HepG2 (cell line): ENCODE measurements around the gene SAMD4A. TPM values are rescaled to one million over a fixed set of nuclear protein-coding genes. Genes with fewer than 3 reads are reported as not detected.
A peak's percentile ranks its signal among the peaks of the same experiment; 100 is the strongest.

Source experiments
- ATAC-seq: fragments of 200-7000 bp; cut with Tn5 transposase; 3 replicates; pipeline ENCODE4 v1.9.1; 2020; ENCODE audit warnings: mild to moderate bottlenecking, moderate library complexity
- BruUV-seq: library from RNA; stranded (reverse); fragments of 400-500 nt; replicated peaks from 2 replicates; lab custom pipeline; 2021; lab: Mats Ljungman, UMichigan
- CTCF ChIA-PET: fragments of 300-600 bp; formaldehyde crosslinking; extraction: SDS; loops from one replicate; lab custom pipeline; 2021; ENCODE audit warnings: low total read pairs, inconsistent platforms, low intra/inter-chr PET ratio; lab: Yijun Ruan, JAX
- POLR2A ChIA-PET: fragments of 350-600 bp; sonication (Branson Sonifier 250); formaldehyde crosslinking; loops from one replicate; lab custom pipeline; 2020; ENCODE audit warnings: antibody characterized with exemption, inconsistent platforms; lab: Yijun Ruan, JAX
- DNase-seq: peaks from one replicate; pipeline ENCODE4 v3.0.0-alpha.2; 2015; ENCODE audit warnings: low spot score
- FAIRE-seq: peaks from 3 replicates; lab custom pipeline; 2011; peaks lifted over from hg19 to GRCh38; lab: Jason Lieb, UNC
- H2AFZ ChIP-seq: one replicate; pipeline ENCODE4 v1.6.1; 2011; ENCODE audit warnings: low read length, inconsistent platforms
- H3K27ac ChIP-seq: fragments of 300-600 bp; 3 replicates; pipeline ENCODE4 v1.8.0; 2011; ENCODE audit warnings: mixed run types, mild to moderate bottlenecking, mixed read lengths, low read length, inconsistent platforms; ENCODE audit not compliant: insufficient read depth; ENCODE audit errors: extremely low read length
- H3K27me3 ChIP-seq, 2 experiments: fragments of 200-600 bp in 1 of 2; 2 replicates in 1 of 2; 3 replicates in 1 of 2; pipeline versions ENCODE4 v1.6.0 to v1.8.0; 2011; ENCODE audit warnings: low read length in 2 of 2, mild to moderate bottlenecking in 2 of 2, moderate library complexity in 2 of 2, inconsistent platforms in 1 of 2; ENCODE audit not compliant: insufficient read depth in 2 of 2, control insufficient read depth in 1 of 2
- H3K36me3 ChIP-seq, 2 experiments: fragments of 200-600 bp in 1 of 2; replicated peaks in 1 of 2; 2 replicates in 1 of 2; 3 replicates in 1 of 2; pipeline versions ENCODE4 v1.5.1 to v1.8.0; 2011; ENCODE audit warnings: low read length in 2 of 2, inconsistent platforms in 1 of 2; ENCODE audit not compliant: insufficient read depth in 2 of 2, control insufficient read depth in 1 of 2
- H3K4me1 ChIP-seq: 2 replicates; pipeline ENCODE4 v1.5.1; 2012; ENCODE audit warnings: low read length, inconsistent platforms; ENCODE audit not compliant: insufficient read depth
- H3K4me2 ChIP-seq: 2 replicates; pipeline ENCODE4 v1.6.0; 2011; ENCODE audit warnings: low read depth, low read length, inconsistent platforms
- H3K4me3 ChIP-seq, 3 experiments: fragments of 200-600 bp in 1 of 3; sonication (generic), shearing (Covaris generic) in 1 of 3; replicated peaks in 1 of 3; 2 replicates each; pipeline ENCODE4 v1.5.1; 2011 to 2016; ENCODE audit warnings: low read length in 3 of 3, inconsistent platforms in 2 of 3, low read depth in 2 of 3, mild to moderate bottlenecking in 2 of 3, control low read depth in 1 of 3, mixed read lengths in 1 of 3; ENCODE audit not compliant: insufficient read depth in 1 of 3
- H3K79me2 ChIP-seq: one replicate; pipeline ENCODE4 v1.6.1; 2011; ENCODE audit warnings: low read length, inconsistent platforms; ENCODE audit not compliant: insufficient read depth
- H3K9ac ChIP-seq: 2 replicates; pipeline ENCODE4 v1.6.0; 2011; ENCODE audit warnings: mild to moderate bottlenecking, low read depth, low read length, inconsistent platforms; ENCODE audit not compliant: insufficient read depth
- H3K9me3 ChIP-seq: 2 replicates; pipeline ENCODE4 v1.5.1; 2012; ENCODE audit warnings: mild to moderate bottlenecking, low read length
- H4K20me1 ChIP-seq: 2 replicates; pipeline ENCODE4 v1.6.0; 2011; ENCODE audit warnings: inconsistent platforms, mild to moderate bottlenecking, low read length, moderate library complexity; ENCODE audit not compliant: insufficient read depth
- FOSL2 ChIP-seq: sonication (generic); formaldehyde crosslinking; IDR thresholded peaks from 2 replicates; pipeline ENCODE4 v1.4.0; 2020; ENCODE audit warnings: missing genetic modification reagents
- MAFF ChIP-seq: IDR thresholded peaks from 2 replicates; pipeline ENCODE4 v1.6.1; 2011; ENCODE audit warnings: low read depth, low read length, improper control_type of control experiment
- MAFK ChIP-seq, 2 experiments: IDR thresholded peaks in 1 of 2; conservative IDR thresholded peaks in 1 of 2; 2 replicates each; pipeline ENCODE4 v1.6.1; 2011; ENCODE audit warnings: improper control_type of control experiment in 2 of 2, low read length in 2 of 2
- PHF21A ChIP-seq: sonication (generic); formaldehyde crosslinking; IDR thresholded peaks from 2 replicates; pipeline ENCODE4 v1.5.0; 2020; ENCODE audit warnings: mild to moderate bottlenecking, missing genetic modification reagents
- TCF12 ChIP-seq, 2 experiments: fragments of 450-650 bp in 1 of 2; sonication (generic) in 1 of 2; formaldehyde crosslinking in 1 of 2; IDR thresholded peaks; 2 replicates each; pipeline versions ENCODE4 v1.6.1 to v1.8.0; 2017 to 2022; ENCODE audit warnings: antibody characterized with exemption in 1 of 2, mild to moderate bottlenecking in 1 of 2, missing genetic modification reagents in 1 of 2, moderate library complexity in 1 of 2
- YEATS4 ChIP-seq: sonication (generic); formaldehyde crosslinking; IDR thresholded peaks from 2 replicates; pipeline ENCODE4 v1.4.0; 2020; ENCODE audit warnings: missing genetic modification reagents, borderline replicate concordance
- ZNF10 ChIP-seq: sonication (generic); formaldehyde crosslinking; IDR thresholded peaks from 2 replicates; pipeline ENCODE4 v1.4.0; 2020; ENCODE audit warnings: mild to moderate bottlenecking, low read depth, missing genetic modification reagents, borderline replicate concordance
- ZNF646 ChIP-seq: sonication (generic); formaldehyde crosslinking; IDR thresholded peaks from 2 replicates; pipeline ENCODE4 v1.9.0; 2021; ENCODE audit warnings: mild to moderate bottlenecking, missing genetic modification reagents
- WGBS: methylation state at CpG from one replicate; pipeline ENCODE4 v1.1.6; 2017; ENCODE audit warnings: low lambda C conversion rate; 5-methylcytosine and 5-hydroxymethylcytosine counted together
- in situ Hi-C: cut with HindIII; loops from 2 replicates; pipeline ENCODE4 v1.10.0; 2017; ENCODE audit warnings: low pct_unique_long_range_greater_than_20kb; ENCODE audit not compliant: extremely low pct_ligation_motif_present
- intact Hi-C: fragments of 100-400 bp; cut with micrococcal nuclease; formaldehyde crosslinking; loops from one replicate; pipeline ENCODE4 v1.10.0; 2022; ENCODE audit not compliant: unreplicated experiment
- polyA plus RNA-seq, 8 experiments: library from polyadenylated mRNA; depleted of rRNA in 3 of 8; stranded (reverse) in 7 of 8; unstranded in 1 of 8; fragments of >200 nt; fragmentation: Illumina TruSeq in 4 of 8; extraction: Trizol in 4 of 8; gene quantifications; 2 replicates each; pipeline versions ENCODE4 v1.2.1 to v1.2.3, GENCODE V29; 2011 to 2016; ENCODE audit warnings: low read depth in 4 of 8, missing spikeins in 1 of 8, mixed read lengths in 1 of 8; ENCODE audit not compliant: insufficient read depth in 1 of 8
- total RNA-seq, 5 experiments: library from RNA; depleted of rRNA; stranded (reverse); fragments of >200 nt; fragmentation: Illumina TruSeq; extraction: Trizol; gene quantifications; 2 replicates each; pipeline ENCODE4 v1.2.3, GENCODE V29; 2016; ENCODE audit warnings: low read depth in 1 of 5
- TF ChIP-seq, protein P1 (sequence below): sonication (generic); formaldehyde crosslinking; conservative IDR thresholded peaks from 2 replicates; pipeline ENCODE4 v1.8.0; 2022; ENCODE audit warnings: low read depth, missing genetic modification reagents

Gene SAMD4A
- total and polyA plus RNA-seq, 2 of the 13 experiments (the other 11 are each of a cell fraction or from before 2014, with no cell fraction given) = 11.8 to 13.0 TPM

DNA sequence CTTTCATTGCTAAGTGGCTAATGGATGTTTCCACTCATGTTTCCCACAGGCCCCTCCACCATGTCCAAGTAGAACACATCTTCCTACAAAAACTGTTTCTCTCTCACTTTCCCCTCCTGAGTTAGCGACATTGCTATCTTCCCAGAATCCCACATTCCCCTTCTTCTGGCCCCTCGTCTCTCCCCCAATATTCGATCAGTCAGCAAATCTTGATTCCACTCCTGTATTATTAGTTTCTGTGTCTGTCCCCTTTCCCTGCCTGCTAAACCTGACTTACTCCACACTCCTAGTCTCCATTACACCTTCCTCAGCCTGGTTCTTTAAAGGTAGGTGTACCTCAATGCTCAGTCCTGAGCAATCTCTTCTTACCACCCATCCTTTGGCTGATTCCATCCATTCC is 19.3 kb upstream of the SAMD4A start:
- 75% methylated on average over 3 of the region's 3 CpGs for WGBS
- no peak overlapping the region for H3K9ac ChIP-seq
- no peaks in the 10 kb centered on the region for H3K79me2 ChIP-seq
- ChIA-PET POLR2A (no interaction called here), CTCF (no interaction called here)
- in situ Hi-C loops (no loop called here), intact Hi-C loops (no loop called here)
- BruUV-seq = no TSS peak
- peaks cover 14% of the 10 kb centered on the region; the same call in 1 of the 2 replicates for H3K4me1 ChIP-seq
- FAIRE-seq (no peak), DNase-seq (no peak), ATAC-seq (no peak)
- H3K36me3 ChIP-seq = no peaks in the 10 kb centered on the region
- no peaks in the 10 kb centered on the region for H3K9me3 ChIP-seq
- no peaks in the 10 kb centered on the region for H4K20me1 ChIP-seq
- H3K4me3 ChIP-seq = no peak overlapping the region
- no peak overlapping the region for H3K4me2 ChIP-seq
- TF ChIP-seq PHF21A = no peak
- peak; percentile 65 to 80 for TF ChIP-seq MAFK (conservative IDR thresholded peaks at IDR 0.05 in 1 of 2, IDR thresholded peaks at IDR 0.05 in 1 of 2; ENCODE audit: low read length in 2 of 2)
- TF ChIP-seq, protein P1, sequence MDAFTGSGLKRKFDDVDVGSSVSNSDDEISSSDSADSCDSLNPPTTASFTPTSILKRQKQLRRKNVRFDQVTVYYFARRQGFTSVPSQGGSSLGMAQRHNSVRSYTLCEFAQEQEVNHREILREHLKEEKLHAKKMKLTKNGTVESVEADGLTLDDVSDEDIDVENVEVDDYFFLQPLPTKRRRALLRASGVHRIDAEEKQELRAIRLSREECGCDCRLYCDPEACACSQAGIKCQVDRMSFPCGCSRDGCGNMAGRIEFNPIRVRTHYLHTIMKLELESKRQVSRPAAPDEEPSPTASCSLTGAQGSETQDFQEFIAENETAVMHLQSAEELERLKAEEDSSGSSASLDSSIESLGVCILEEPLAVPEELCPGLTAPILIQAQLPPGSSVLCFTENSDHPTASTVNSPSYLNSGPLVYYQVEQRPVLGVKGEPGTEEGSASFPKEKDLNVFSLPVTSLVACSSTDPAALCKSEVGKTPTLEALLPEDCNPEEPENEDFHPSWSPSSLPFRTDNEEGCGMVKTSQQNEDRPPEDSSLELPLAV (CRISPR knock-in tag) = no peak
- TF ChIP-seq FOSL2 (CRISPR knock-in tag) = no peak
- peak; percentile 74 for TF ChIP-seq MAFF
- H3K27ac ChIP-seq = no peak overlapping the region
- no peak overlapping the region for H2AFZ ChIP-seq
- no peaks in the 10 kb centered on the region for H3K27me3 ChIP-seq

DNA sequence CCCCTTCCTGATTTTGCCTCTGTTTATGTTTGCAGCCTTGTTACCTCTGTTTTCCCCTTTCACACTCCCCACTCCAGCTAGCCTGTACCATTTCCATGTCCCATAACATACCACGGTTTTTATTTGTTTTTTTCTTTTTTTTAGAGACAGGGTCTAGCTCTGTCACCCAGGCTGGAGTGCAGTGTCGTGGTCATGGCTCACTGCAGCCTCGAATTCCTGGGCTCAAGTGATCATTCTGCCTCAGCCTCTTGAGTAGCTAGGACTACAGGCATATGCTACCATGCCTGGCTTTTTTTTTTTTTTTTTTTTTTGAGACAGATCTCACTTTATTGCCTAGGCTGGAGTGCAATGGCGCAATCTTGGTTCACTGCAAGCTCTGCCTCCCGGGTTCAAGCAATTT is 18.4 kb upstream of the SAMD4A start:
- Histone ChIP-seq H3K79me2 (no peaks in the 10 kb centered on the region), H3K36me3 (no peaks in the 10 kb centered on the region), H2AFZ (no peak overlapping the region), H3K4me2 (no peak overlapping the region), H3K4me1 (peaks cover 14% of the 10 kb centered on the region; the same call in 1 of the 2 replicates)
- no peak for ATAC-seq
- intact Hi-C loops = no loop called here
- no peak for FAIRE-seq
- TF ChIP-seq ZNF10 (CRISPR knock-in tag) (no peak), TCF12 (IDR thresholded peaks at IDR 0.05) (no peak), TCF12 (CRISPR knock-in tag; IDR thresholded peaks at IDR 0.05) (no peak), ZNF646 (CRISPR knock-in tag) (no peak), YEATS4 (no peak)
- TF ChIP-seq, all 625 proteins: peak for 0
- ChIA-PET CTCF (no interaction called here), POLR2A (no interaction called here)
- no peaks in the 10 kb centered on the region for H4K20me1 ChIP-seq
- H3K27ac ChIP-seq = no peak overlapping the region
- no peaks in the 10 kb centered on the region for H3K9me3 ChIP-seq
- H3K4me3 ChIP-seq = no peak overlapping the region
- no TSS peak for BruUV-seq
- DNase-seq = no peak
- H3K27me3 ChIP-seq = no peaks in the 10 kb centered on the region
- in situ Hi-C loops = no loop called here
- H3K9ac ChIP-seq = no peak overlapping the region
- WGBS = 9% methylated on average over 5 of the region's 5 CpGs
